Prostate gland (tissue), 2 donors: Measurements from ENCODE around the gene TAF4. TPM values are rescaled to one million over a fixed set of nuclear protein-coding genes. Genes with fewer than 3 reads are reported as not detected.

ENCODE experiments used
- DNase-seq: peaks from one replicate; pipeline ENCODE4 v3.0.0-alpha.2; 2019; ENCODE audit warnings: low spot score
- H3K27ac ChIP-seq, 2 donors: fragments of 200-600 bp; sonication (generic); 2 replicates each; pipeline ENCODE4 v1.5.1; 2017 to 2019
- H3K27me3 ChIP-seq: fragments of 200-600 bp; sonication (generic); replicated peaks from 2 replicates; pipeline ENCODE4 v1.5.1; 2019; ENCODE audit not compliant: insufficient read depth
- H3K36me3 ChIP-seq, 2 donors: fragments of 200-600 bp; sonication (generic); 1 replicate in 1 of 2; 2 replicates in 1 of 2; pipeline versions ENCODE4 v1.5.1 to v1.8.1; 2017 to 2019
- H3K4me1 ChIP-seq: fragments of 200-600 bp; sonication (generic); replicated peaks from 2 replicates; pipeline ENCODE4 v1.5.1; 2019
- H3K4me3 ChIP-seq, 2 donors: fragments of 200-600 bp; sonication (generic); 2 replicates each; pipeline ENCODE4 v1.5.1; 2017 to 2019
- H3K9me3 ChIP-seq: fragments of 200-600 bp; sonication (generic); 2 replicates; pipeline ENCODE4 v1.5.1; 2017
- POLR2A ChIP-seq: fragments of 450-650 bp; IDR thresholded peaks from one replicate; pipeline ENCODE4 v1.6.1; 2016; ENCODE audit warnings: antibody characterized with exemption, mild to moderate bottlenecking
- POLR2AphosphoS5 ChIP-seq: sonication (generic); formaldehyde crosslinking; IDR thresholded peaks from one replicate; pipeline ENCODE4 v1.6.1; 2017; ENCODE audit warnings: antibody characterized with exemption
- WGBS: methylation state at CpG from one replicate; pipeline ENCODE4 v1.1.5; 2018; 5-methylcytosine and 5-hydroxymethylcytosine counted together
- intact Hi-C: fragments of 100-400 bp; cut with DNase I; formaldehyde crosslinking; loops from one replicate; pipeline ENCODE4 v1.14.2; 2022
- total RNA-seq, 2 donors: library from RNA; depleted of rRNA; stranded (reverse); fragments of >200 nt; gene quantifications; one replicate each; pipeline ENCODE4 v1.1.0, GENCODE V29; 2016
- TF ChIP-seq, protein P1 (sequence below), 4 experiments: fragments of 200-600 bp in 2 of 4; fragments of 450-650 bp in 2 of 4; sonication (generic) in 2 of 4; IDR thresholded peaks; 1 replicate in 3 of 4; 2 replicates in 1 of 4; pipeline ENCODE4 v1.5.1; 2016 to 2019; ENCODE audit warnings: antibody characterized with exemption in 4 of 4, mild to moderate bottlenecking in 2 of 4, moderate library complexity in 2 of 4

The TAF4 gene
- total RNA-seq, 2 donors from 2014 or later, result 19.9 to 57.1 TPM

DNA sequence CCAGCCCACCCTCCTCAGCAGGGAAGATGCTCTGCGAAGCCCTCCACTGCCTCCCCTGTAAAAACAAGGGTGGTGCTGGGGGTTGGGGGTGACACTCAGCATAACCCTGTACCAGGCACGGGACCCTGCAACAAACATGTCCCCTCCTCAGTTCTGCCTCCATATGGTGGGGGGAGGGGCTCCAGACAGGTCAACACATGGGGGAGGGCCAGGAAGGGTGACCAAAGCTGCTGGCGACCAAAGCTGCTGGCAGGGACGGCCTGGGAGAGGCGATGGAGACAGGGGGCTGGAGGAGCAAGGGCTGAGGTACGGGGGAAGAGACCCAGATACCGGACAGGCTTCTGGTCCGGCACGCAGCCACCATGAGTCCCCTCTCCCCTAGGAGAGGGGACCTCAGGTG, 123.2 kb downstream of the TAF4 start:
- no peaks in the 10 kb centered on the region for H3K4me1 ChIP-seq
- H3K4me3 ChIP-seq, result no peak overlapping the region
- H3K9me3 ChIP-seq, result no peaks in the 10 kb centered on the region
- 64% methylated on average over 9 of the region's 9 CpGs for WGBS
- H3K27me3 ChIP-seq, result no peaks in the 10 kb centered on the region
- no peaks in the 10 kb centered on the region for H3K36me3 ChIP-seq
- TF ChIP-seq, protein P1, sequence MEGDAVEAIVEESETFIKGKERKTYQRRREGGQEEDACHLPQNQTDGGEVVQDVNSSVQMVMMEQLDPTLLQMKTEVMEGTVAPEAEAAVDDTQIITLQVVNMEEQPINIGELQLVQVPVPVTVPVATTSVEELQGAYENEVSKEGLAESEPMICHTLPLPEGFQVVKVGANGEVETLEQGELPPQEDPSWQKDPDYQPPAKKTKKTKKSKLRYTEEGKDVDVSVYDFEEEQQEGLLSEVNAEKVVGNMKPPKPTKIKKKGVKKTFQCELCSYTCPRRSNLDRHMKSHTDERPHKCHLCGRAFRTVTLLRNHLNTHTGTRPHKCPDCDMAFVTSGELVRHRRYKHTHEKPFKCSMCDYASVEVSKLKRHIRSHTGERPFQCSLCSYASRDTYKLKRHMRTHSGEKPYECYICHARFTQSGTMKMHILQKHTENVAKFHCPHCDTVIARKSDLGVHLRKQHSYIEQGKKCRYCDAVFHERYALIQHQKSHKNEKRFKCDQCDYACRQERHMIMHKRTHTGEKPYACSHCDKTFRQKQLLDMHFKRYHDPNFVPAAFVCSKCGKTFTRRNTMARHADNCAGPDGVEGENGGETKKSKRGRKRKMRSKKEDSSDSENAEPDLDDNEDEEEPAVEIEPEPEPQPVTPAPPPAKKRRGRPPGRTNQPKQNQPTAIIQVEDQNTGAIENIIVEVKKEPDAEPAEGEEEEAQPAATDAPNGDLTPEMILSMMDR (IDR thresholded peaks at IDR 0.05), result no peak
- TF ChIP-seq POLR2AphosphoS5, result no peak
- TF ChIP-seq POLR2A, result no peak
- H3K27ac ChIP-seq, result no peak overlapping the region
- DNase-seq, result no peak
- intact Hi-C loops, result no loop called here

DNA sequence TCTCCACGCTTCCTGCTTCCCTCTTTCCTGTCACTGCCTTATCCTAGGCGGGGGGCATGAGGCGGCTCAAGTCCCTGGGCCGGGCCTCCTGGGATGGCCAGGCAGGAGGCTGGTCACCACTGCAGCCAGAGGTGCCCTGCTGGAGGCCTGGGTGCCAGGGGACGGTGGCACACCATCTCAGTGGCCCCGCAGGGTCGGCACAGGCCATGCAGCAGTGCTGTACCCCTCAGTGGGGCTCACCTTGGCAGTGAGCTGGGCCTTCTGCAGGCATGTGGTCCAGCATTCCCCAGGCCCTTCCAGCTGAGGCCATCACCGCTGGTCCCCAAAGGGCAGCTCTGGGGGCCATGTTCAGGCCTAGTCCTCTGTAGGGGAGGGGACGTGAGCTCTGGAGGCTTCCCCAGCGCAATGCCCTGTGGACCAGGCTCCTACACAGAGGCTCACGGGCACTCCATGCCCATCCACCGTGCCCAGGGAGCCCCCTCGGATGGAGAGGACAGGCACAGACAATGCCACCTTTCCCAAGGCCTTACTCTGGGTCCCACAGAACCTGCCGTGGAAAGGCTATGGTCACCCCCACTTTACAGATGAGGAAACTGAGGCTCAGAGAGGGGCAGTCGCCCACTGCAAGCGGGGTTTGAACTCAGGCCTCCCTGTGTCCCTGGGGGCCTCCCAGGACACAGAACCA, 123.8 kb downstream of the TAF4 start:
- Histone ChIP-seq H3K4me1 (no peaks in the 10 kb centered on the region), H3K27me3 (no peaks in the 10 kb centered on the region), H3K9me3 (no peaks in the 10 kb centered on the region), H3K27ac (no peak overlapping the region), H3K36me3 (no peaks in the 10 kb centered on the region), H3K4me3 (no peak overlapping the region)
- intact Hi-C loops, result no loop called here
- WGBS, result 88% methylated on average over 15 of the region's 16 CpGs
- TF ChIP-seq, protein P1 (IDR thresholded peaks at IDR 0.05), result no peak
- TF ChIP-seq POLR2AphosphoS5 (no peak), POLR2A (no peak)
- no peak for DNase-seq

DNA sequence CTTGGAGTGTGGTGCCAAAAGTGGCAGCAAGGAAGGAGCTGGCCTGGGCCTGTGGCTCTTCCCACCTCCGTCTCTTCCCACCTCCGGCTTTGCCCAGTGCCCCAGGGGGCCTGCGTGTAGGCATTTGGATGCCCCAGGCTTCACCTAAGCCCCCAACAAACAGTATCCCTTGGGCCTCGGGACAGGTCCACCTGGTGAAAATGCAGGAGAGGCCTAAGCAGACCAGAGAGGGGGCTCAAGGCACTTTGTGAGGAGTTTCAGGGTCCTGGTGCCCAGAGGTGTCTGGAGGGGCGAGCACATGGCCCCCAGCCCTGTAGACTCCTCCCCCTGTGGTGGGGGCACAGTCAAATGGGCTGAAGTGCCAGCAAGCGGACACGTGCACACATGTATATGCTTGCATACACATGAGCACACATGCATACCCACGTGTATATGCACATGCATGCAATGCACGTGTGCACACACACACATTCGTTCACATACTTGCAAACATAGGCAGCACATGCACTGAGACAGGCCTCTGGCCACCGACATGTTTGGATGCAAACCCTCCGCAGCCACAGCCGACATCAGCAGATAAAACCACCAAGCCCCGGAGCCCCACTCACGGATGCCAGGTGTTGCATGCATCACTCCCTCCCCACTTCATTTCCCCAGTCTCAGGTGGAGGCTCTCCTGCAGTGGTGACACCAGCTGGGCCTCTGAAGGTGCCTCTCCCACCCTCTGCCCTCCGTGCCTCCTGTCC, 124.5 kb downstream of the TAF4 start:
- no peak for DNase-seq
- TF ChIP-seq, protein P1 (IDR thresholded peaks at IDR 0.05), result no peak
- TF ChIP-seq POLR2AphosphoS5 (no peak), POLR2A (no peak)
- no peaks in the 10 kb centered on the region for H3K36me3 ChIP-seq
- H3K4me3 ChIP-seq, result no peak overlapping the region
- no peaks in the 10 kb centered on the region for H3K9me3 ChIP-seq
- H3K27me3 ChIP-seq, result no peaks in the 10 kb centered on the region
- intact Hi-C loops, result no loop called here
- 85% methylated on average over 16 of the region's 16 CpGs for WGBS
- H3K27ac ChIP-seq, result no peak overlapping the region
- H3K4me1 ChIP-seq, result no peaks in the 10 kb centered on the region

- H3K9me3 ChIP-seq, result no peaks in the 10 kb centered on the region
- H3K27ac ChIP-seq, result no peak overlapping the region
- intact Hi-C loops, result no loop called here
- no peak for TF ChIP-seq POLR2AphosphoS5
- TF ChIP-seq, protein P1 (IDR thresholded peaks at IDR 0.05), result no peak
- no peak for TF ChIP-seq POLR2A
- no peaks in the 10 kb centered on the region for H3K36me3 ChIP-seq
- H3K27me3 ChIP-seq, result no peaks in the 10 kb centered on the region
- no peaks in the 10 kb centered on the region for H3K4me1 ChIP-seq
- DNase-seq, result no peak
- 89% methylated on average over 17 of the region's 17 CpGs for WGBS
- H3K4me3 ChIP-seq, result no peak overlapping the region
Measured at GRCh38 chr20:61940491-61940890, 125.2 kb downstream of the TAF4 start.
